LHCN-M2 (cell line): ENCODE data around the gene WDR45. TPM values are rescaled to one million over a fixed set of nuclear protein-coding genes. Genes with fewer than 3 reads are reported as not detected.
"Not testable (repeated sequence)": the region's sequence is repeated elsewhere in the genome, so short reads cannot be mapped to it uniquely, and the experiment has no call there.

Source experiments
- DNase-seq: peaks from one replicate; pipeline ENCODE4 v3.0.0-alpha.2; 2012; ENCODE audit warnings: low read depth
- polyA plus RNA-seq: library from polyadenylated mRNA; unstranded; fragments of >200 nt; gene quantifications from one replicate; pipeline ENCODE4 v1.2.1, GENCODE V29; 2012; ENCODE audit warnings: missing spikeins
- total RNA-seq: library from RNA; depleted of rRNA; stranded (reverse); fragments of >200 nt; gene quantifications from 2 replicates; pipeline ENCODE4 v1.2.3, GENCODE V29; 2014; rRNA removed

WDR45 gene
- 44.9 and 52.1 TPM in 2 replicates for total RNA-seq
- 57.9 TPM for polyA plus RNA-seq

GRCh38 chrX:49079489-49080428 is at the start of gene WDR45:
Gene WDR45, minus strand, starts transcription at chrX:49079887. Its CDS starts 1,792 bp downstream, at chrX:49078095.
- peak; percentile 73 for DNase-seq

GRCh38 chrX:49129427-49129826 is 49.7 kb upstream of the WDR45 start:
- no peak for DNase-seq

- not testable (repeated sequence) for DNase-seq
These were observed 48.1 kb upstream of the WDR45 start for GRCh38 chrX:49127742-49128258.

GRCh38 chrX:49122499-49122898 is 42.8 kb upstream of the WDR45 start:
- DNase-seq, result no peak

GRCh38 chrX:49120091-49120490 is 40.4 kb upstream of the WDR45 start:
- DNase-seq, result no peak

- no peak for DNase-seq
These were observed 37.9 kb upstream of the WDR45 start for GRCh38 chrX:49117581-49117980.

- no peak for DNase-seq
These were observed 37.0 kb upstream of the WDR45 start for GRCh38 chrX:49116716-49117115.

- no peak for DNase-seq
These were observed 36.4 kb upstream of the WDR45 start for GRCh38 chrX:49116076-49116475.

- no peak for DNase-seq
These were observed 32.1 kb upstream of the WDR45 start for GRCh38 chrX:49111791-49112190.

- DNase-seq, result no peak
These were observed 30.7 kb upstream of the WDR45 start for GRCh38 chrX:49110417-49110816.

GRCh38 chrX:49108641-49109040 is 29.0 kb upstream of the WDR45 start:
- no peak for DNase-seq

GRCh38 chrX:49106930-49107329 is 27.2 kb upstream of the WDR45 start:
- DNase-seq, result peak; percentile 30

- DNase-seq, result no peak
These were observed 26.6 kb upstream of the WDR45 start for GRCh38 chrX:49106296-49106695.

- no peak for DNase-seq
These were observed 23.9 kb upstream of the WDR45 start for GRCh38 chrX:49103637-49104036.

GRCh38 chrX:49102190-49102589 is 22.5 kb upstream of the WDR45 start:
- DNase-seq, result no peak

GRCh38 chrX:49101629-49101984 is 21.9 kb upstream of the WDR45 start:
- DNase-seq, result no peak

GRCh38 chrX:49100704-49101628 is 21.3 kb upstream of the WDR45 start:
- peak; percentile 88 for DNase-seq

- DNase-seq, result no peak
These were observed 16.7 kb upstream of the WDR45 start for GRCh38 chrX:49096419-49096818.

GRCh38 chrX:49089553-49089952 is 9.9 kb upstream of the WDR45 start:
- no peak for DNase-seq

- DNase-seq, result no peak
These were observed 2.7 kb upstream of the WDR45 start for GRCh38 chrX:49082271-49082871.

GRCh38 chrX:49077941-49078340 is 1.7 kb downstream of the WDR45 start:
- DNase-seq, result no peak

GRCh38 chrX:49075347-49075746 is 4.3 kb downstream of the WDR45 start:
- DNase-seq, result no peak
